Measurements from ENCODE around the gene PDHA1.
A peak's percentile ranks its signal among the peaks of the same experiment; 100 is the strongest.

Gene PDHA1

GRCh38 chrX:19377799-19378198 is 34.1 kb downstream of the PDHA1 start:
- DNase-seq (ENCODE audit: low spot score), result no peak

GRCh38 chrX:19381326-19381725 is 37.6 kb downstream of the PDHA1 start:
- no peak for DNase-seq (ENCODE audit: low spot score)

- peak; percentile 27 for DNase-seq (ENCODE audit: low spot score)
These were observed 38.9 kb downstream of the PDHA1 start for GRCh38 chrX:19382555-19383145.

GRCh38 chrX:19386679-19387078 is 43.0 kb downstream of the PDHA1 start:
- no peak for DNase-seq (ENCODE audit: low spot score)

GRCh38 chrX:19388064-19388679 is 44.4 kb downstream of the PDHA1 start:
- no peak for DNase-seq (ENCODE audit: low spot score)

GRCh38 chrX:19388741-19389140 is 45.0 kb downstream of the PDHA1 start:
- DNase-seq (ENCODE audit: low spot score), result no peak

GRCh38 chrX:19389227-19389845 is 45.6 kb downstream of the PDHA1 start:
- DNase-seq (ENCODE audit: low spot score), result no peak

- DNase-seq (ENCODE audit: low spot score), result no peak
These were observed 48.4 kb downstream of the PDHA1 start for GRCh38 chrX:19392078-19392477.

GRCh38 chrX:19392703-19393102 is 49.0 kb downstream of the PDHA1 start:
- no peak for DNase-seq (ENCODE audit: low spot score)

- DNase-seq (ENCODE audit: low spot score), result no peak
These were observed 60.0 kb downstream of the PDHA1 start for GRCh38 chrX:19403696-19404095.

- no peak for DNase-seq (ENCODE audit: low spot score)
These were observed 66.5 kb downstream of the PDHA1 start for GRCh38 chrX:19410259-19410658.
